ENCODE data around the gene CST11.
A peak's percentile ranks its signal among the peaks of the same experiment; 100 is the strongest.

Gene CST11

GRCh38 chr20:23453549-23454543 is 1.2 kb upstream of the CST11 start:
- DNase-seq: no peak

GRCh38 chr20:23451956-23452487 is 654 bp downstream of the CST11 start:
- no peak for DNase-seq

GRCh38 chr20:23450877-23451276 is 1.8 kb downstream of the CST11 start:
- DNase-seq: no peak

GRCh38 chr20:23449421-23449820 is 3.3 kb downstream of the CST11 start:
- DNase-seq: no peak

- no peak for DNase-seq
Observed at GRCh38 chr20:23448167-23448566, 4.5 kb downstream of the CST11 start.

GRCh38 chr20:23446505-23446904 is 6.2 kb downstream of the CST11 start:
- no peak for DNase-seq

- no peak for DNase-seq
Observed at GRCh38 chr20:23445596-23446217, 7.0 kb downstream of the CST11 start.

GRCh38 chr20:23444859-23445258 is 7.8 kb downstream of the CST11 start:
- no peak for DNase-seq

GRCh38 chr20:23442436-23442835 is 10.2 kb downstream of the CST11 start:
- DNase-seq: no peak

- DNase-seq: peak; percentile 61
Observed at GRCh38 chr20:23441850-23442313, 10.8 kb downstream of the CST11 start.

GRCh38 chr20:23440004-23440403 is 12.7 kb downstream of the CST11 start:
- DNase-seq: no peak

- no peak for DNase-seq
Observed at GRCh38 chr20:23438661-23439060, 14.0 kb downstream of the CST11 start.

- no peak for DNase-seq
Observed at GRCh38 chr20:23437126-23437899, 15.4 kb downstream of the CST11 start.

- no peak for DNase-seq
Observed at GRCh38 chr20:23436681-23437080, 16.0 kb downstream of the CST11 start.

GRCh38 chr20:23435626-23436539 is 16.8 kb downstream of the CST11 start:
- DNase-seq: no peak

- DNase-seq: no peak
Observed at GRCh38 chr20:23434521-23435313, 18.0 kb downstream of the CST11 start.

GRCh38 chr20:23433628-23434027 is 19.0 kb downstream of the CST11 start:
- no peak for DNase-seq

GRCh38 chr20:23425129-23425528 is 27.5 kb downstream of the CST11 start:
- no peak for DNase-seq

- peak; percentile 92 for DNase-seq
Observed at GRCh38 chr20:23420943-23421931, 31.4 kb downstream of the CST11 start, which contains the start of gene NAPB. Gene NAPB, minus strand, starts transcription at chr20:23421488. Its CDS starts 86 bp downstream, at chr20:23421402.

All from activated gamma-delta T cell treated with Interleukin-2 at 50 U/mL for 16 hours (primary cell).